GM21381 (cell line): ENCODE results near the gene IGFBPL1.
A peak's percentile ranks its signal among the peaks of the same experiment; 100 is the strongest.
"Not testable (repeated sequence)": the region's sequence is repeated elsewhere in the genome, so short reads cannot be mapped to it uniquely, and the experiment has no call there.

Experiments used
- ATAC-seq: cut with Tn5 transposase; IDR thresholded peaks from one replicate; pipeline ENCODE4 v1.9.1; 2021; ENCODE audit warnings: mild to moderate bottlenecking, moderate library complexity; ENCODE audit not compliant: unreplicated experiment

The IGFBPL1 gene

DNA sequence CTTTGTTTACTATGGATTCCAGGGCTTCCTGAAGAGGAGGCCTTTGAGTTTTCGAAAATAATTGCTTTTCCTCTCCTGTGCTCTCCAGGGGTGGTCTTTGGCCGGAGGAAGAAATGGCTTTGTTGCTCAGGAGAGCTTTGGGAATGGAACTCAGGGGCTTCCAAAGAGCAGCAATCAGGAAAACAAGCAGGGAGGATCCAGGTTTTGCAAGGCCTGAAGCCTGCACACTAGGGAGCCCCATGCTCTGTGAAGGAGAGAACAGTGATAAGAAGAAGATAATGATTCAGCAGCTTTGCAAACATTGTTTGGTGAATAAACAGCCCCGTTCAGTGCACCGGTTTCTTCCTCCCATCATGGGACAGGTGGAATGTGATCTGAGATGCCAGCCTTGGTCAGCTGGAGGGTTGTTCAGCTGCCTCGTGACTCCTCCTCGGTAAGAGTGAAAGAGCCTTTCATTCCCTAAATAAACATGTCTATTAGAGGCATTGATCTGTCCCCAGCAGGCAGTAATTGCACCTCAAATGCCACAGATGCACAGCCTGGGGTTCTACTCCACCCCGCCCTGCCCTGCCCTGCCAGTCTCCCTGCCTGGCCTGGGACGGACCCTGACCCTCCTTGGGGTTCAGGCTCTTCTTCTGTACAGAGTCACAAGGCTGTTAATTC, 43.3 kb downstream of the IGFBPL1 start:
- ATAC-seq: no peak

DNA sequence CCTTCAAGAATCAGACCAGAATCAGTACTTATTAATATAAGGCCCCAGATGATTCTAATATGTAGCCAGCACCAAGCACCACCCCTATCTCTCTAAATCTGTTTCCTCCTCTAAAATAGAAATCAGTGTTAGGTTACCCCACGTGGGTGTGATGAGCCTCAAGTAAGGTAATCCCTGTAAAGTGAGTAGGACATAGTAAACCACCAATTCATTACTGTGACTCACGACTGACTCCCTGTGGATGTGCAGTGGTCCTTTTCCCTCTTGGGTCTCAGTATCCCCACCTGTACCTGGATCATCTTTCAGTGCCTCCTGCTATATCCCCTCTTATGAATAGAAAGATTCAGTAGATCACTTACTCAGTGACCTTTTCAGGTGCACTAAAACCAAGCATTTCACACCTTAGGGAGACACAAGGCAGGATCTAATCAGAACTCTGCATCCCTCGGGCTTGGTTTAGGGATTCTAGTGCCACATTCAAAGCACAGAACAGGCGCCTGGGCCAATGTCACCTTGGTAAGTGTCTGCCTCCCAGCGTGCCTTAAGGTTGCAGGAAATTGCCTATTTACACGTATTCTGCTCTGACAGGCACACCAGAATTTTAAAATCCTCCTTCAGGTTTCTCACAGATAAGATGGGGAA, 43.9 kb downstream of the IGFBPL1 start:
- ATAC-seq: no peak

DNA sequence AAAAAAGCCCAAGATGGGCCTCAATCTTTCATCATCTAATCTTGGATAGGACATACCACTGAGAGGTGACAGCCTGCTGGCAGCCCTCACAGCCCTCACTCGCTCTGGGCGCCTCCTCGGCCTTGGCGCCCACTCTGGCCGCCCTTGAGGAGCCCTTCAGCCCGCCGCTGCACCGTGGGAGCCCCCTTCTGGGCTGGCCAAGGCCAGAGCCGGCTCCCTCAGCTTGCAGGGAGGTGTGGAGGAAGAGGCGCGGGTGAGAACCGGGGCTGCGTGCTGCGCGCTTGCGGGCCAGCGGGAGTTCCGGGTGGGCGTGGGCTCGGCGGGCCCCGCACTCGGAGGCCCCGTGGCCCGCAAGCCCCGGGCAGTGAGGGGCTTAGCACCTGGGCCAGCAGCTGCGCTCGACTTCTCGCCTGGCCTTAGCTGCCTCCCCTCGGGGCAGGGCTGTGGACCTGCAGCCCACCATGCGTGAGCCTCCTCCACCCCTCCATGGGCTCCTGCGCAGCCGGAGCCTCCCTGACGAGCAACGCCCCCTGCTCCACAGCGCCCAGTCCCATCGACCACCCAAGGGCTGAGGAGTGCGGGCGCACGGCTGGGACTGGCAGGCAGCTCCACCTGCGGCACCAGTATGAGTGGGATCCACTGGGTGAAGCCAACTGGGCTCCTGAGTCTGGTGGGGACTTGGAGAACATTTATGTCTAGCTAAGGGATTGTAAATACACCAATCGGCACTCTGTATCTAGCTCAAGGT, 46.7 kb downstream of the IGFBPL1 start:
- ATAC-seq: not testable (repeated sequence)

DNA sequence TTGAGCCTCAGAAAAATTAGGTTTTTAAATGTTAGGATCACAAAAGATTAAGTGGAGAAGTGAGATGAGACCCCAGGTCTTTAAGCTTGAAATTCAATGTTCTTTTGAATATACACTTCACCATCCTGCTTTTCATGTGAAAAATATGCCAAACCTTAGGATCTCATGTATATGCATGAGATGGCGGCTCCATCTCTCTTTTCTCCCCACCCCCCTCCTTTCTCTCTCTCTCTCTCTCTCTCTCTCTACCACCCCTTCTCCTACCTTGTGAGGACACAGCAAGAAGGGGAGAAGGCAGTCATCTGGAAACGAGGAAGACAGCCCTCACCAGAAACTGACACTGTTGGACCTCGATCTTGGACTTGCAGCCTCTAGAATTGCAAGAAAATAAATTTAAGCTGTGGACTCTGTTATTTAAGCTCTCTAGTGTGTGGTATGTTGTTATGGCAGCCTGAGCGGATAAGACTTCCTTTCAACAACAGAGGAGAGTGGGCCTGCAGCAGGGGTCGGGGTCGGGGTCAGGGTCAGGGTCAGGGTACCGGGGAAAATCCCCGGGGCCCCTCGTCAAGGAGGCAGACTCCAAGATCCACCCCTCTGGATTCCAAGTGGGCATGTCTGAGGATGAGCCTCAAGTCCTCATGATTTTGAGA, 48.1 kb downstream of the IGFBPL1 start:
- ATAC-seq: no peak

DNA sequence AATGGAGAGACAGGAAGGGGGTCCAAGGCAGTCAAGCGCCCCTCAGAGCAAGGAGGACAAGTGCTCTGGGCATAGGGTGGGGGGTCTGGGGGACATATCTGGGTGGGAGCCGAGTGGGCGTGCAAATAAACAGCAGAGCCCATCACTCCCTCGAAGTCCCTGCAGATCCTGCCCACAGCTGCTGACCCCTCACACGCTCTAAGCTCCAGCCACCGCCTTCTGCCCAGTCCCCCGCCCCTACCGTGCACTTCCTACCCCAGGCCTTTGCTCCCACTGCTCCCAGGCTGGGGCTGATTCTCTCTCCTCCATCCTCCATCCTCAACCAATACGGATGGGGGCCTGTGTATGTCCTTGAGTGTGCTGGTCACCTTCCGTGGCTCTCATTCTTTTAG, 48.7 kb downstream of the IGFBPL1 start:
- ATAC-seq: no peak

DNA sequence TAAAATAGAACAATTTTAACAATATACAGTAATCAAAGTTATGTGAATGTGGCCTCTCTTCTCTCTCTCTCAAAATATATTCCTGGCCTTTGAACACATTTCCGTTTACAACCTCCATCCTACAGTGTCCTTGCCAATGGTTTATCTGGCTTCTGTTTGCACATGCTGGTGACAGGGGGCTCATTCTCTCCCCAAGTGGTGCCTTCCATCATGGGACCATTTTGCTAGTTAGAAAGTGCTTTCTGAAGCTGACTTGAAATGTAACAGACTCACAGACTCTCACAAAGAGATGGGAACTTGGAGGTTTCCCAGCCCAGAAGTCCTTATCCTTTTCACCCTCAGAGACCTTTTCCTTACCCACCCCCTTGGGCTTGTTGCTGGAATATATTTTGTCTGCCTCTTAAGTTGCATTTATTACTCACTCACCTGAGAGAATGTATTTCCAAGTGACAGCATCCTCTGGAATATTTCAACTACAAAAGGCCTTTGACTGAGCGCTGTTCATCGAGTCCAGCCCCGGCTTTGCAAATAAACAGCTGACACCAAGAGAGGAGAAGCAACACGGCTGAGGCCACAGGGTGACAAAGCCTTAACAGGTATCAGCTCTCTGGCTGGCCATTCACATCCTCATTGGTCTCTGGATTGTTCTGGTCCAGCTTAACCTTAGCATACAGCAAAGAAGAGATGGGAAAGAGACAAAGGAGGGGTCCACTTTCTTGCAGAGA, 49.2 kb downstream of the IGFBPL1 start:
- ATAC-seq: no peak

DNA sequence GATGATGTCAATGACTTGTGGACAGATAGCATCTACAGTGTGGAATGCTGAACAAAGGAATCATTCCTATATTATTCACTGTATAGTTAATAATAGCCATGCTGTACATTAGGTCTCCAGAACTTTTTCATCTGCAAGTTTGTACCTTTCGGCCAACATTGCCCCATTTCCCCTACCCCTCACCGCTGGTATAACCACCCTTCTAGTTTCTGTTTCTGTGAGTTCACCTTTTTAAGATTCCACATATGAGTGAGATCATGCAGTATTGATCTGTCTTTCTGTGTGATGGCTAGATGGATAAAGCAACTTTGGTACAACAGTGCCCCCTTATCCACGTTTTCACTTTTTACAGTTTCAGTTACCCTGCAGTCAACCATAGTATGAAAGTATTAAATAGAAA, 50.6 kb downstream of the IGFBPL1 start:
- no peak for ATAC-seq

DNA sequence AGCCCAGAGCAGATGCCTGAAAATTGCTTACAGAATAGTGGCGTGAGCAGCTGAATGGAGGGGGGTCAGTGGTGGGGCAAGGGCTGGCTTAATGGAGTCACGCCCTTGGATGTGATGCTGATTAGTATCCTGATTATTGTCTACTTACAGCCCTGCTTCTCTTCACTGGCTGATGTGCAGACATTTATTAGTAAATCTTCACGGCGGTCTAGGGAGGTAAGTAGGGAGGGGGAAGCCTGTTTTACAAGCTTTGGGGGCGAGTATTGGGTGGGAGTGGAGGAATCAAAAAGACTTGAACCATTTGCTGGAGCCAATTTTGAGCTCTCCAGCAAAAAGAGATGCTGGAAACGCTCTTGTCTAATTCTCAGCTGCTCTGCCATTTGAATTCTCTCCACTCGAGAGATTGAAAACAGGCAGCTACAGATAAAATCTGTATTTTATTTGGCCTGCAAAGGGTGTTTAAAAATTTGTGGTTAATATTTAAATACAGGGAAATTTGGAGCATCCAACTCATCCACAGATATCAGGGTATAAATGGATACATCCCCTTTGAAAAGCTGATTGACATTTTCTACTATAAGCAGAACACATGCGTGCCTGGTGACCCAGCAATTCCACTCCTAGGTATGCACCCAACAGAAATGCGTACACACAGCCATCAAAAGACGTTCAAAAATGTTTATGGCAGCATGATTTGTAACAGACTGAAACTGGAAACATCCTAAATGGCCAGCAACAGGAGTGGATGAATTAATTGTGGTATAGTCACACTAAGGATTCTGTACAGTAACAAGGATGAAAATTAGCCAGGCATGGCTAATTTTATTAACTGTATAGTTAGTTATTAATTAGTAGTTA, 51.3 kb downstream of the IGFBPL1 start:
- ATAC-seq: no peak

DNA sequence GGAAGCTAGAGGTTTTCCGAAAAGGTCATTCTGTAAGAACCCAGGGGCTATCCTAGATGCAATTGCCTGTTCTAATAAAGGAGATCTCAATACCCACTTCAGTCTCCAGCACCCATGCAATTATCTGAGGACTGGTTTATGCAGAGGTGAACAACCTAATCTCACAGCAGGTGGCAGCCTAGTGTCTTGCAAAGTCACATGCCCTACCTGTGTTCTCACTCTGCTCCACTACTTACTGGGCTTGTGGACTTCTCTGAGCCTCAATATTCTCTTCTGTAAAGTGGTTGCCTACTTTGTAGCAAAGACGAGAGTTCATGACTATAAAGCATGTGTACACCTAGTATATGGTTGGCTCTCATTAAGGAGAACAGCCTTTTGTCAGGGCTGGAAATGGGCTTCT, 52.8 kb downstream of the IGFBPL1 start:
- ATAC-seq: no peak

DNA sequence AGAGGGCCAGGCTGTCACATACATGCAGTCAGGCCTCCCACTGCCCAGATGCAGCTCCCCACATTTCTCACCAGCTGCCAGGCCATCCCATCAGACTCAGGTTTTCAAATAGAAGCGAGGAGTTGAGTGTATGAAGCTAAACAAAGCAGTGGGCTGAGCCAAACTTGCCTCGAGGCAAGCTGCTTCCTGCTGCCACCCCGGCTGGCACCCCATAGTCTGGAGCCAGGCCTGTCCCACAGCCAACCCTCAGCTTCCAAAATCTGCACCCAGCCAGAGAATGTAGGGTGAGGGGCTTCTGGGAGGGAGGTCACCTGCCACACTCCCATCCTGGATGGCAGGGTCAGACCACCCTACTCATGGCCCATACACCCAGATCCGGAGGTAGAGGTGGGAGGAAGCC, 54.1 kb downstream of the IGFBPL1 start:
- ATAC-seq: no peak

DNA sequence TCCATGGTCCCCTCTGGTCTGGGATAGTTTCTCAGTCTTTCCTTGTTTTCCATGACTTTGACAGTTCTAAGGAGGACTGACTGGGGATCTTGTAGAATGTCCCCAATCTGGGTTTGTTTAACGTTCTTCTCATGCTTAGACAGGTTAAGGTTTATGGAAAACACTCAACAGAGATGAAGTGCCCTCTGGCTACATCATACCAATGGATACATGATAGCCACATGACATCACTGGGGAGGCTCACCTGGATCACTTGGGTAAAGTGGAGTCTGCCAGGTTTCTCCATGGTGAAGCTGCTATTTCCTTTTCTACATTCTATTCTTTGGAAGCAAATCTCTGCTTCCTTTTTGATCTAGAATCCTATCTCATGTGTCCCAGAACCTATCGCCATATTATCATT, 55.5 kb downstream of the IGFBPL1 start:
- no peak for ATAC-seq

DNA sequence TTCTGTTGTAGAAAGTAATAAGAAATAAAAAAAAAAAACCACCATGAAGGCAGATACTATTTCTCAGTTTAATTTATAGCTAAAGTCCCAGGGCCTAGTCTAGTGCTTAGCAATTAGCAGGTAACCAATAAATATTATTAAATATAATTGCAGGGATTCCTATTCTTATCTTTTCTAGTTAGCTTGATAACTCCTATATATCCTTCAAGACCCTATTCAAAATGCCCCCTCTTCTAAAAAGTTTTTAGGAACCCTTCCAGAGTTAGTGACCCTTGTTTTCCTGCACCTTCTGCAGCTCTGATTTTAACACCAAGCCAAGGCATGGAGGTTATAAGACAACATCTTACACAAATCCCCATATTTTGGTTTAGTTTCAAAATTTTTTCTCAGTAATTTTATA, 56.4 kb downstream of the IGFBPL1 start:
- no peak for ATAC-seq

DNA sequence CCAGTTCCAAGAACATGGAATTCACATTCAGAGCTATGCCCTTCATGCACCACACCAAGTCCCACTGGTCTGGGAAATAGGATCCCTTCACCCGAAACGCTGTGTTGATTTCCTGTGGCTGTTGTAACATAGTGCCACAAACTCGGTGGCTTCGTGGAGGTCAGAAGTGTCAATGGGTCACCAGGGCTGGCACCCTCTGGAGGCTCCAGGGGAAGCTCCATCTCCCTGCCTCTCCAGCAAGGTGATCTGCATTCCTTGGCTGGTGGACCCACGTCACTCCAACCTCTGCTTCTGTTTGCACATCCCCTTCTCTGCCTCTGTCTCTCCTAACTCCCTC, 60.7 kb downstream of the IGFBPL1 start:
- ATAC-seq: no peak

DNA sequence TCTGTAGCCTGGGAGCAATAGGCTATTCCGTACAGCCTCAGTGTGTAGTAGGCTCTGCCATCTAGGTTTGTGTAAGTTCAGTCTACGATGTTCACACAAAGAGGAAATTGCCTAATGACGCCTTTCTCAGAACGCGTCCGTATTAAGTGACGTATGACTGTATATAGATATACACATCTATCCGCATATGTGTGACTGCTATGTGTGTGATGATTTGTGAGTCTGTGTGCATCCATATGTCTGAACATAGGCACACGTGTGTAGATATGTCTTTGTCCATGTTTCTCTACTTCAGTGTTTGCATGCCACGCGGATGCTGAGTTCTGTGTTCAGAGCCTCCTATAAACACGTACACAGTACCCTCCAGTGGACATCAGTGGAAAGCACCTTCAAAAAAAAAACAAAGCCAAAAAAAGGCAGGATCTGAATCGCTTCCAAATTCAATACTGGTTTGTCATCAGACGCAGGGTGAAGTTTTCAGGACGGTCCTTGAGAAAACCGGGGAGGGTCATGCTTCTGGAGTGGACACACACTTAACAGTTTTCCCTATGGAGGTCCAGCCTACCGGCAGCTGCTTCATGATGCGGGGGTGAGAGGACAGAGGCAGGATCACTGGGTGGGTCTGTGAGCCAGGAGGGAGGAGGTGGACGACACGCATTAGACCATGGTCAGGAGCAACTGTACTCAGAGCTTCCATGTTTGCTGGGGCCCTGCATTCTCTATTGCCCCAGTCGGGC, 61.2 kb downstream of the IGFBPL1 start:
- ATAC-seq: peak; percentile 75

DNA sequence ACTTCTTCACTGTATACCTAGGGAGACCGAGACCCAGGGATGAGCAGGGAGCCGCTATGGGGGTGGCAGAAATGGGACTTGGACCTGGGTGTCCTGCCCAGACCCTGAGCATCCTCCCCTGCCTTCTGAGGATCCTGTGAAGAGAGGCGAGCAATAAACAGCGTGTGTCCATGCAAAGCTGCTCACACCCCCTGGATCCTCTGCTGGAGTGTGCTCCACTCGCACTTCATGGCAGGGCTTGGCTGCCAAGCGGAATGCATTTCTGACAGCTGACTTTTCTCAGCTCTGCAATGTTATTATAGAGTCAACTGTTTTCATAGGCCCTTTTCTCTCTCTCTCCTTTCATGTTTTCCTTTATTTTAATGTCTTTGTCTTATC, 62.8 kb downstream of the IGFBPL1 start:
- ATAC-seq: no peak

DNA sequence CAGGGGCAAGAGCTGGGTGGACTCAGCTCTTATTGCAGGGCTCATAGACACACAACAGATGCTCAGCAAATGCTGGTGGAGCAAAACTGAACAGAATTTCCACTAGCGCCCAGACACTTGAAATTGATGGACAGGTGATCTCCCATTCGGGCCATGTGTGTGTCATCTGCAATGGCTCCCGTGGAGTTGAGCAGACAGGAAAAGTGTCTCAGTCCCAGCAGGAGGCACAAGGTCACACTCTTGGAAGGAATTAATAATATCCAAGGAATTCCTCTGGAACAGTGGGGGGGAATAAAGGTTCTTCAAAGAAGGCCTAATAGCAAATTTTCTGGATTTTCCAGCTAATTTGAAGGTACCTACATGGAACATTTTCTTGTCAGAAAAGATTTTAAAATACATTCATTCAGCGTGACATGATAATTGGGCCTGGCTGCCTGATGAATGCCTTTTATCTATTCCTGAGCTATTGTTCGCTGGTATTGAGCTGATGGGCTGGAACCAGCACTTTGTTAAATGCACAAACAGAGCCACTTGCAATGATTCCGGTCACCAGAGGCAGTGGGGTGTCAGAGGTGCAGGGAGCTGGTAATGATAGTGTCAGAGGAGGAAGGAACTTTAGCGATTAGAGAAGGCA, 63.3 kb downstream of the IGFBPL1 start:
- no peak for ATAC-seq

DNA sequence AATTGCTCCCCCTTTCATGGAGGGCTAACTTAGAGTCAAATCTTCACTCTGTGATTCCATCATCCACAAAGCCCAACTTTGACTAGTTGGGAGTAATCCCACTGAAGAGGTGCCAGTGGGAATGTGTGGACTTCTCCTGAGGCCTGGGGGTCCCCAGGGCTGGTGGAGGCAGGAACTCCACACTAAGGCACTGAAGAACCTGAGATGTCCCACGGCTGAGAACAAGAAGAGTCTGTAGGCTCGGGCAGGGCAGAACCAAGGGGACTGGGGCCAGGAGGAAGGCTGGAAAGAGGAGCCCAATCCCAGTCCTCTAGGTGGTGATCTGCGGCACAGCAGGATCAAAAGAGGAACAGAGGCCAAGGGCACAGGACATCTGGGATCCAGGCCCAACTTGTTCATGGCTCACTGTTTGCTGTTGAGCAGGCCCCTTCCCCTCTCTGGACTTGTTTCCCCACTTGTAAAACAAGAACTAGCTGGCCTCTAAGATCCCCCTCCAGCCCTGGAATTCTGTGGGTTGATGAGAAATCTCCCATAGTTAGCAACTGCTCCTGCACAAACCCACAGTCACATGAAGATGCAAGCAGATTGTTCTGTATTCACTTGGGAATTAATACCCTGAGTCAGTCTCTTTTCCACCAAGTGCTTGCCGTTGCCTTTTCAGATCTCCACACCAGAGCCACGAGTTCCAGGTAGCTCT, 64.4 kb downstream of the IGFBPL1 start:
- no peak for ATAC-seq

DNA sequence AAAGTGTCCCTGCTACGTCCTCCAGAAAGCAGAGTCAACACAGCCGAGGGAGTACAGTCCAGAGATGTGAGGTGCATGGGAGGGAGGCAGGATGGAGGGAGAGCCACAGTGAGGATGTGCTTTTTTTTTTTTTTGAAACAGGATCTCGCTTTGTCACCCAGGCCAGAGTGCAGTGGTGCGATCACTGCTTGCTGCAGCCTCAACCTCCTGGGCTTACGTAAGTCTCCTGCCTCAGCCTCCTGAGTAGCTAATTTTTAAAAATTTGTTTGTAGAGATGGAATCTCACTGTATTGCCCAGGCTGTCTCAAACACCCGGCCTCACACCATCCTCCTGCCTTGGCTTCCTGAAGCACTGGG, 65.0 kb downstream of the IGFBPL1 start:
- no peak for ATAC-seq
